HG02763 (cell line): Measurements from ENCODE around the gene EYS.

ENCODE experiments used
- ATAC-seq: cut with Tn5 transposase; IDR thresholded peaks from one replicate; pipeline ENCODE4 v1.9.1; 2021; ENCODE audit warnings: mild to moderate bottlenecking, moderate library complexity; ENCODE audit not compliant: unreplicated experiment

The EYS gene

GRCh38 chr6:63724721-63725120 is 1982.3 kb downstream of the EYS start:
- no peak for ATAC-seq

- ATAC-seq, result no peak
Measured at GRCh38 chr6:63721181-63721580, 1985.8 kb downstream of the EYS start.

DNA sequence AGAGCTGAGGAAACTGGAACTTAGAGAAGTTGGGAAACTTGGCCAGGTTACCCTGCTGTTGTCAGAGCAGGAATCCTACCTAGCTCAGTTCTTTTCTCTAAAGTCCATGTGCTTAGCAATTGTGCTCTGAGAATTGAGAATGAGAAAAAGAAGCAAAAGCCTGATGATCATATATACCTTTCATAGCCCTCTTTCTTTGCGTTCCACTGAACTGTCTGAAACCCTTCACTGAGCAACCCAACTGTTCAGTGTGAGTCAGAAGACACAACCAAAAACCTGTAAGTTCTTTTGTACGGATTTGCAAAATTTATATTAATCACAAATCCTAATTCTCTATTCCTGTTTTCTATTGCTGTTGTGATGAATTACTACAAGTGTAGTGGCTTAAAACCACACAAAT is 1990.9 kb downstream of the EYS start:
- ATAC-seq, result no peak

GRCh38 chr6:63714091-63714490 is 1992.9 kb downstream of the EYS start:
- ATAC-seq, result no peak

GRCh38 chr6:63713332-63713731 is 1993.7 kb downstream of the EYS start:
- no peak for ATAC-seq

DNA sequence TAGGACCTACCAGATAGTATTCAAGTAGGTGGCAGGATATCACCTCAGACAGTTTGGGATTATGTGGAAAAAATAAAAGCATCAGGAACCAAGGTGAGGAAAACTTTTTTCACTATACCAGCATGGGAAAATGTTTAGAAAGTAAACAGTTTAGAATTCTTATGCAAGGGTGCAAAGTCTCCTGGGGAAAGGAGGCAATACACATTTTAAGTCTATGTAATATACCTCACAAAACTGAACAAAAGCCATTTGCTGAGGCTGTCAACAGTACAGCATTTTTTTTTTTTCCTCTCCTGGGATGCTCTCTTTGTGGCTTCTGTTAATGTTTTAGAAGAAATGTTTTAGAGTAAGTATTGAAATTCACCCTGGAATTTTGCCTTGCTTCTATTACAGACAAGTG is 1997.9 kb downstream of the EYS start:
- ATAC-seq, result no peak

DNA sequence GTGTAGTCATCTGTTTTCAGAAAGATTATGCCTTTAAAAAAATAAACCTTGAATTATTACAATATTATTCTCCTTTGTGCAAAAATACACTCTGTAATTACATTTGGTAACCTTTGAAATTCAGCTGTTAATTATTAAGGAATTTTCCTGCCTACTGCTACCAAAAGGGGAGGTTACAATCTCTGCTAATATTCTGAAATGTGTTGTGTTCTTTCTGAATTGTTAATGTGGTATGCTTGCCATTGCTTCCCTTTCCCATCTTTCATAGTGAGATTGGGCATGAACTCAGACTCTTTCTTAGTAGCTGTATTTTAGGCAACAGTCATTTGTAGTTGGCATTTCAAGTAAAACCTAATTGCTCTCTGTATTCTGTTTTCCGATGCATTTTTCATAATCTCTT is 1998.4 kb downstream of the EYS start:
- no peak for ATAC-seq

GRCh38 chr6:63706630-63707029 is 2000.4 kb downstream of the EYS start:
- ATAC-seq, result no peak

- ATAC-seq, result no peak
Measured at GRCh38 chr6:63705707-63706106, 2001.3 kb downstream of the EYS start.

DNA sequence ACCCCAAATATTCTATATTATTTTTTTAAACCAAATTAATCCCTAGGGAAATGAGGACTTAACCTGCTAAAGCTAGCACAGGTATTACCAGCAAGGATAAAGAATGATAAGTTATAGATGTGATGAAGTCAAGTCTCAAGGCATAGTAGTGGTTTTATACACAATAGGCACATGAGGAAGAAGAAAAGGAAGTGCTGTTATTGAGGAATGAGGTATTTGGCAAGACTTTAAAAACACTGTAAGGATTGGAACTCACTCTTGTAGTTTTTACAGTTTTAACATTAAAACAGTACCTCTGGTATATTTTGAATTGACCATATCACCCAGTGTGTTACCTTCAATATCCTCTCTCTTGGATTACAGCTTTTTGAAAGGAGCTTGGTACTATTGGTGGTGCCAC is 2016.8 kb downstream of the EYS start:
- no peak for ATAC-seq

- ATAC-seq, result no peak
Measured at GRCh38 chr6:63689421-63689820, 2017.6 kb downstream of the EYS start.

GRCh38 chr6:63685446-63686379 is 2021.3 kb downstream of the EYS start:
- ATAC-seq, result peak; percentile 90

DNA sequence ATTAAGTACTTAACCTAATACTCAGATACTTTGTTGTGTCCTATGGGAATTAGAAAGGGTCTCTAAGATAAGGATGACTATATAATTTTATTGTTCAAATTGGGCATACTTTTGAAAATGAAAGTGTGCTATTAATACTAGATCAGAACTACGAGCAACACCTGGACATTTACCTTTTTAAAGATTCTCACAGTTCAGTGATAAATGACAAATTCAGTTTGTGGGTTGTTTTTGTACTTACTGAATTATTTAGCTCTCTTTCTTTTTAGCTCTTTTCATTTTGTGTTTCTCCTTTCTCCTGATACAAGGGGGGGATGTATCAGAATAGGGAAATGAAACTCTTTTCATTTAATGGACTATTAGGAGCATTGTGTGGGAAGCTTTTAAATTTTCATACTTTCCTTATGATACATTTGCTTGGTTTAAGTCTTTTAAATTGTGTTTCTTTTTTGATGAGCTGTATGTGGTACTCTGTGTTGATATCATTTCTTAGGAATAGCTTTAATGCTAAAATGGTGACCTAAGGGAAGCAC is 2023.9 kb downstream of the EYS start:
- ATAC-seq, result no peak

- no peak for ATAC-seq
Measured at GRCh38 chr6:63677282-63677681, 2029.7 kb downstream of the EYS start.

- no peak for ATAC-seq
Measured at GRCh38 chr6:63676412-63677114, 2030.5 kb downstream of the EYS start.

DNA sequence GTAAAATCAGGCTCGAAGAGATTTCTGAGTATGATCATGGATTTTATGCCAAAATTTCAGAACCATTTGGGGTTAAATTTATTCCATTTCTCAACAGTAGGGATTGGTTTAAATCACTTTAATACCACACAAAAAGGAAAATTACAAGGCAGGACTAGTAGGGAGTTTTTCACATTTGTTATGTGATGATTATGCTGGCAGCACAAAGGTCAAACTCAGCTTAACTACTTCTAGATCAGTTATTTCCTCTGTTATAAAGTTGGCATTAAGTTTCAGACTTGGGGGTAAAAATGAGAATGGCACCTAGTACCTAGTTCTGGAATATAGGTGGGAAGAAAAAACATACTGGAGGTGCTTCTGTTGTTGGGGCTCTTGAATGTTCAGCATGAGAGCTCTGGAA is 2031.9 kb downstream of the EYS start:
- no peak for ATAC-seq

DNA sequence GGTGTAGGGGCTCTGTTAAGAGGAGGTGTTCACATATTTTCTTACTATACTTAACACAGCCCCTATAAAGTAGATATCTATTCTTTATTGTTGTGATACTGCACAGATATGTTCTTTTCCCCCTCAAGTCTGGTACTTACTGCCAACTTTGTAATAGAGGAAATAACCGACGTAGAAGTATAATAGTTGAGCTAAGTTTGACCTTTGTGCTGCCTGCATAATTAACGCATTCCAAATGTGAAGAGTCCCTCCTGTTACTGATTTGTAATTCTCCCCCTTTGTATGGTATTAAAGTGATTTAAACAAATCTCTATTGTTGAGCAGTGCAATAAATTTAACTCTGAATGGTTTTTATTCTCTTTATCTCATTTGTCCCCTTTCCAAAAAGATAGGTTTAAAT is 2032.4 kb downstream of the EYS start:
- ATAC-seq, result no peak

GRCh38 chr6:63673692-63674091 is 2033.3 kb downstream of the EYS start:
- no peak for ATAC-seq

GRCh38 chr6:63672582-63673129 is 2034.4 kb downstream of the EYS start:
- no peak for ATAC-seq

DNA sequence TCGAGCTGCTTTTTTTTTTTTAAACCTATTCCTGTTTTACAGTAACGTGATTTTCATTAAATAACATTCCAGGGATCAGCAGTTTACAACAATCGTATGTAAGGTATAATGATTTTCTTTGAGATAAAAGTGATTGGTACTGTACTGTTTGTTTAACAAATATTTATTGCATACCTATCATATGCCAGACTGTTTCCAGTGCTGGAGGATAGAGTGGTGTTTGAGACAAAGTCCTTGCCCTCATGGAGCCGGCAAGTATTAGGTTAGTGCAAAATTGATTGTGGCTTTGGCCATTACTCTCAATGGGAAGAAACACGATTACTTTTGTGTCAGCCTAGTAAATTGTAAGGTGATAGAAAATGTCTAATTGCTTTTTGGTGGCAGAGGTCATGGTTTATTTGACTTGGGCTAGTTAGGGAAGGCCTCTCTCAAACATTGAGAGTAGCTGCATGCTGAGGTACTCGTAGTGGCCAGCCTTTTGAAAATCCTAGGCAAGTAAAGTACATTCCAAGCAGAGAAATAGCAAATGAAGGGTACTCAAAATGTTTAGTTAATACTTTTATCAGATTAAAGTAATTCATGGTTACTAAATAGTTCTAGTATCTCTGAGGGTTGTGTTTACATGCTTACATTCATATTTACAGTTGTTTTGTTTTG is 2035.8 kb downstream of the EYS start:
- ATAC-seq, result no peak
